Measurements from ENCODE around the gene DUSP28. TPM values are rescaled to one million over a fixed set of nuclear protein-coding genes. Genes with fewer than 3 reads are reported as not detected.

DUSP28 gene
- total and polyA plus RNA-seq, 2 of the 13 experiments (the other 11 are each of a cell fraction or from before 2014, with no cell fraction given): 5.2 to 8.6 TPM

- TF ChIP-seq FOSL1 (CRISPR knock-in tag; IDR thresholded peaks at IDR 0.05; ENCODE audit: borderline replicate concordance) (no peak), ZNF329 (CRISPR knock-in tag; IDR thresholded peaks at IDR 0.05; ENCODE audit: low read depth) (no peak), MLLT10 (CRISPR knock-in tag; IDR thresholded peaks at IDR 0.05) (no peak), AGO1 (IDR thresholded peaks at IDR 0.05; ENCODE audit: low read depth, low read length, poor library complexity, severe bottlenecking) (no peak), ISL2 (CRISPR knock-in tag; IDR thresholded peaks at IDR 0.05) (no peak), SRSF1 (optimal IDR thresholded peaks at IDR 0.05; ENCODE audit: low read depth, low read length) (no peak), ASH2L (IDR thresholded peaks at IDR 0.05; ENCODE audit: insufficient read length, low read depth, low read length) (peak; percentile 57), RCOR2 (CRISPR knock-in tag; IDR thresholded peaks at IDR 0.05) (no peak), ZNF101 (CRISPR knock-in tag; IDR thresholded peaks at IDR 0.05; ENCODE audit: borderline replicate concordance, low read depth) (no peak), DZIP1 (CRISPR knock-in tag; IDR thresholded peaks at IDR 0.05) (peak; percentile 57; the same call in 1 of the 2 replicates), ZNF333 (CRISPR knock-in tag; IDR thresholded peaks at IDR 0.05; ENCODE audit: borderline replicate concordance) (peak; percentile 45; the same call in 1 of the 2 replicates), ZSCAN25 (CRISPR knock-in tag; IDR thresholded peaks at IDR 0.05) (0 out of 2 replicates have a peak, but pooled peaks have one; percentile 15), ZBED4 (CRISPR knock-in tag; IDR thresholded peaks at IDR 0.05; ENCODE audit: borderline replicate concordance) (no peak), ZNF607 (CRISPR knock-in tag; IDR thresholded peaks at IDR 0.05; ENCODE audit: borderline replicate concordance) (no peak), BHLHE40 (IDR thresholded peaks at IDR 0.05; ENCODE audit: low read length) (no peak), NFKB2 (CRISPR knock-in tag; IDR thresholded peaks at IDR 0.05; ENCODE audit: borderline replicate concordance) (no peak), CERS6 (CRISPR knock-in tag; IDR thresholded peaks at IDR 0.05) (no peak)
- TF ChIP-seq, protein P1, sequence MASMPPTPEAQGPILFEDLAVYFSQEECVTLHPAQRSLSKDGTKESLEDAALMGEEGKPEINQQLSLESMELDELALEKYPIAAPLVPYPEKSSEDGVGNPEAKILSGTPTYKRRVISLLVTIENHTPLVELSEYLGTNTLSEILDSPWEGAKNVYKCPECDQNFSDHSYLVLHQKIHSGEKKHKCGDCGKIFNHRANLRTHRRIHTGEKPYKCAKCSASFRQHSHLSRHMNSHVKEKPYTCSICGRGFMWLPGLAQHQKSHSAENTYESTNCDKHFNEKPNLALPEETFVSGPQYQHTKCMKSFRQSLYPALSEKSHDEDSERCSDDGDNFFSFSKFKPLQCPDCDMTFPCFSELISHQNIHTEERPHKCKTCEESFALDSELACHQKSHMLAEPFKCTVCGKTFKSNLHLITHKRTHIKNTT (CRISPR knock-in tag; IDR thresholded peaks at IDR 0.05): no peak
Measured at GRCh38 chr2:240567872-240568677, 7.9 kb downstream of the DUSP28 start, which contains the start of gene RNPEPL1 (continued).
